HEK293 (cell line): Measurements from ENCODE around the gene DOK3.

ENCODE experiments used
- CTCF ChIA-PET: fragments of 350-600 bp; formaldehyde crosslinking; extraction: SDS; loops from one replicate; lab custom pipeline; 2021; ENCODE audit warnings: antibody characterized with exemption; lab: Yijun Ruan, JAX
- POLR2A ChIA-PET: fragments of 300-600 bp; formaldehyde crosslinking; extraction: SDS; loops from one replicate; lab custom pipeline; 2020; ENCODE audit warnings: antibody characterized with exemption, inconsistent platforms; lab: Yijun Ruan, JAX
- H3K27ac ChIP-seq: fragments of 200-500 bp; sonication (Bioruptor generic); 2 replicates; pipeline ENCODE4 v1.5.1; 2014; ENCODE audit warnings: low read depth, low read length, control low read depth, inconsistent platforms; ENCODE audit errors: extremely low read depth
- H3K36me3 ChIP-seq, 2 experiments: fragments of 200-500 bp in 1 of 2; sonication (Bioruptor generic) in 1 of 2; 1 replicate in 1 of 2; 2 replicates in 1 of 2; pipeline ENCODE4 v1.5.1; 2014 to 2017; ENCODE audit warnings: inconsistent platforms in 2 of 2, low read length in 2 of 2; ENCODE audit not compliant: control insufficient read depth in 2 of 2, insufficient read depth in 1 of 2
- H3K4me1 ChIP-seq: fragments of 200-500 bp; sonication (Bioruptor generic); 2 replicates; pipeline ENCODE4 v1.5.1; 2014; ENCODE audit warnings: mild to moderate bottlenecking, low read length, inconsistent platforms; ENCODE audit not compliant: control insufficient read depth, insufficient read depth
- H3K4me3 ChIP-seq: 2 replicates; pipeline ENCODE4 v1.5.1; 2011; ENCODE audit warnings: low read depth, mild to moderate bottlenecking, control low read depth, low read length, moderate library complexity
- H3K9me3 ChIP-seq: fragments of 200-500 bp; sonication (Bioruptor generic); 2 replicates; pipeline ENCODE4 v1.5.1; 2014; ENCODE audit warnings: low read depth, low read length, inconsistent platforms; ENCODE audit not compliant: control insufficient read depth, insufficient read depth
- GLIS2 ChIP-seq: fragments of 450-650 bp; formaldehyde crosslinking; IDR thresholded peaks from 2 replicates; pipeline ENCODE4 v1.5.1; 2016; ENCODE audit warnings: missing biosample characterization, missing genetic modification characterization
- IKZF3 ChIP-seq: fragments of 450-650 bp; IDR thresholded peaks from 2 replicates; pipeline ENCODE4 v1.5.0; 2018; ENCODE audit warnings: missing biosample characterization, mild to moderate bottlenecking, missing genetic modification characterization, moderate library complexity
- KLF1 ChIP-seq: fragments of 450-650 bp; formaldehyde crosslinking; IDR thresholded peaks from 2 replicates; pipeline ENCODE4 v1.5.1; 2016; ENCODE audit warnings: missing biosample characterization, missing genetic modification characterization
- SP3 ChIP-seq: fragments of 450-650 bp; formaldehyde crosslinking; IDR thresholded peaks from 2 replicates; pipeline ENCODE4 v1.5.1; 2016; ENCODE audit warnings: missing biosample characterization, missing genetic modification characterization
- SP7 ChIP-seq: fragments of 450-650 bp; formaldehyde crosslinking; IDR thresholded peaks from 2 replicates; pipeline ENCODE4 v1.5.1; 2016; ENCODE audit warnings: missing biosample characterization, missing genetic modification characterization
- YY1 ChIP-seq: fragments of 450-650 bp; formaldehyde crosslinking; IDR thresholded peaks from 2 replicates; pipeline ENCODE4 v1.5.1; 2018; ENCODE audit warnings: missing biosample characterization, missing genetic modification characterization
- YY2 ChIP-seq: fragments of 450-650 bp; formaldehyde crosslinking; IDR thresholded peaks from 2 replicates; pipeline ENCODE4 v1.5.1; 2016; ENCODE audit warnings: missing biosample characterization, missing genetic modification characterization
- ZBTB17 ChIP-seq: fragments of 450-650 bp; formaldehyde crosslinking; IDR thresholded peaks from 2 replicates; pipeline ENCODE4 v1.5.1; 2016; ENCODE audit warnings: missing biosample characterization, missing genetic modification characterization
- ZFP69B ChIP-seq: fragments of 450-650 bp; formaldehyde crosslinking; IDR thresholded peaks from 2 replicates; pipeline ENCODE4 v1.5.1; 2016; ENCODE audit warnings: missing biosample characterization, missing genetic modification characterization
- ZNF157 ChIP-seq: fragments of 450-650 bp; formaldehyde crosslinking; IDR thresholded peaks from 2 replicates; pipeline ENCODE4 v1.5.1; 2016; ENCODE audit warnings: missing biosample characterization, missing genetic modification characterization
- ZNF202 ChIP-seq: fragments of 450-650 bp; formaldehyde crosslinking; IDR thresholded peaks from 2 replicates; pipeline ENCODE4 v1.5.1; 2016; ENCODE audit warnings: missing biosample characterization, missing genetic modification characterization, borderline replicate concordance
- ZNF239 ChIP-seq: fragments of 450-650 bp; formaldehyde crosslinking; IDR thresholded peaks from 2 replicates; pipeline ENCODE4 v1.5.1; 2016; ENCODE audit warnings: missing biosample characterization, missing genetic modification characterization
- ZNF292 ChIP-seq: fragments of 450-650 bp; formaldehyde crosslinking; IDR thresholded peaks from 2 replicates; pipeline ENCODE4 v1.5.1; 2016; ENCODE audit warnings: low read depth, missing biosample characterization, missing genetic modification characterization, borderline replicate concordance
- ZNF302 ChIP-seq: fragments of 450-650 bp; formaldehyde crosslinking; IDR thresholded peaks from 2 replicates; pipeline ENCODE4 v1.5.1; 2016; ENCODE audit warnings: missing biosample characterization, missing genetic modification characterization, low read depth
- ZNF354C ChIP-seq: fragments of 450-650 bp; formaldehyde crosslinking; IDR thresholded peaks from 2 replicates; pipeline ENCODE4 v1.5.1; 2016; ENCODE audit warnings: missing biosample characterization, missing genetic modification characterization, low read depth, borderline replicate concordance
- ZNF529 ChIP-seq: fragments of 450-650 bp; formaldehyde crosslinking; IDR thresholded peaks from 2 replicates; pipeline ENCODE4 v1.5.1; 2017; ENCODE audit warnings: missing genetic modification characterization, missing biosample characterization; ENCODE audit not compliant: insufficient replicate concordance
- ZNF555 ChIP-seq: fragments of 450-650 bp; formaldehyde crosslinking; conservative IDR thresholded peaks from 2 replicates; pipeline ENCODE4 v1.5.1; 2017; ENCODE audit warnings: missing biosample characterization, mild to moderate bottlenecking, missing genetic modification characterization, inconsistent platforms
- ZNF560 ChIP-seq: fragments of 450-650 bp; formaldehyde crosslinking; IDR thresholded peaks from 2 replicates; pipeline ENCODE4 v1.5.1; 2017; ENCODE audit warnings: missing biosample characterization, missing genetic modification characterization, borderline replicate concordance
- ZNF561 ChIP-seq: fragments of 450-650 bp; IDR thresholded peaks from 2 replicates; pipeline ENCODE4 v1.5.1; 2018; ENCODE audit warnings: missing biosample characterization, missing genetic modification characterization, borderline replicate concordance
- ZNF596 ChIP-seq: fragments of 450-650 bp; IDR thresholded peaks from 2 replicates; pipeline ENCODE4 v1.5.0; 2018; ENCODE audit warnings: missing biosample characterization, mild to moderate bottlenecking, missing genetic modification characterization, moderate library complexity
- ZNF624 ChIP-seq: fragments of 450-650 bp; formaldehyde crosslinking; IDR thresholded peaks from 2 replicates; pipeline ENCODE4 v1.5.1; 2017; ENCODE audit warnings: missing biosample characterization, missing genetic modification characterization
- TF ChIP-seq, protein P1 (sequence below): fragments of 450-650 bp; formaldehyde crosslinking; IDR thresholded peaks from 2 replicates; pipeline ENCODE4 v1.5.1; 2016; ENCODE audit warnings: missing biosample characterization, missing genetic modification characterization
- TF ChIP-seq, protein P2 (sequence below): fragments of 450-650 bp; formaldehyde crosslinking; IDR thresholded peaks from 2 replicates; pipeline ENCODE4; 2016; ENCODE audit warnings: missing biosample characterization, missing genetic modification characterization
- TF ChIP-seq, protein P3 (sequence below): fragments of 450-650 bp; formaldehyde crosslinking; IDR thresholded peaks from 2 replicates; pipeline ENCODE4 v1.5.1; 2016; ENCODE audit warnings: missing biosample characterization, missing genetic modification characterization, low read depth
- TF ChIP-seq, protein P4 (sequence below): fragments of 450-650 bp; formaldehyde crosslinking; IDR thresholded peaks from 2 replicates; pipeline ENCODE4 v1.5.1; 2016; ENCODE audit warnings: missing biosample characterization, missing genetic modification characterization
- TF ChIP-seq, protein P5 (sequence below): fragments of 450-650 bp; IDR thresholded peaks from 2 replicates; pipeline ENCODE4 v1.5.1; 2018; ENCODE audit warnings: missing biosample characterization, missing genetic modification characterization

DOK3 gene

DNA sequence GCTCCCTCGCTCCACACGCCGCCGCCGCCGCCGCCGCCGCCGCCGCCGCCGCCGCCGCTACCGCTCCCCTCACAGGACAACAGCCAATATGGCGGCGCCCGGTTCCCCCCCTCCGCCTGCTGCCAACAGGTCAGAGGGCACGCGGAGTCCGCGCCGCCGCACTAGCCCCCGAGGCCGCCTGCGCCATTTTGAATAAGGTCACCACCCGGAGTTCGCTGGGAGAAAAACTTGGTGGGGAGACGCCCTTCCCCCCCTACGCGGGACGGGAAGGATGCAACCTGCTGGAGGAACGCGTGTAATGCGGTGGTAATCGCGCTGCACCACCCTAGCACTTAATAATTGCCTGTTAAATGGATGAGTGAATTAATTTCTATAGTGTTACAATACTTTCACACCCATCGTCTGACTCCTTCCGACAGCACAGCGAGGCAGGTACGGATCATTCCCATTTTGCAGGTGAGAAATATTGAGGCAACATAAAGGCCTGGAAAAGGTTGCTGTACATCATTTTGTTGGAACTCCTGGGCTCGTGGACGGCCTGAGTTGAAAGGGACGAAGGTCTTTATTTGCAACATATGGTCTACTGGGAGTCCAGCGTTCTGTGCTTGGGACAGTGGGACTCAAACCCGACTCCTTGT, 45.0 kb upstream of the DOK3 start, which contains the start of gene FAM193B (continued):
- TF ChIP-seq ZNF202 (tag by site-specific recombination), result no peak
- no peak for TF ChIP-seq ZNF354C (tag by site-specific recombination)
- TF ChIP-seq YY2 (tag by site-specific recombination), result peak; percentile 74
- no peak for TF ChIP-seq ZNF157 (tag by site-specific recombination)
- no peak for TF ChIP-seq ZNF302
- TF ChIP-seq, protein P1, sequence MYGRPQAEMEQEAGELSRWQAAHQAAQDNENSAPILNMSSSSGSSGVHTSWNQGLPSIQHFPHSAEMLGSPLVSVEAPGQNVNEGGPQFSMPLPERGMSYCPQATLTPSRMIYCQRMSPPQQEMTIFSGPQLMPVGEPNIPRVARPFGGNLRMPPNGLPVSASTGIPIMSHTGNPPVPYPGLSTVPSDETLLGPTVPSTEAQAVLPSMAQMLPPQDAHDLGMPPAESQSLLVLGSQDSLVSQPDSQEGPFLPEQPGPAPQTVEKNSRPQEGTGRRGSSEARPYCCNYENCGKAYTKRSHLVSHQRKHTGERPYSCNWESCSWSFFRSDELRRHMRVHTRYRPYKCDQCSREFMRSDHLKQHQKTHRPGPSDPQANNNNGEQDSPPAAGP (tag by site-specific recombination), result no peak
- no peak for TF ChIP-seq ZNF624 (tag by site-specific recombination)
- peak; percentile 28; the same call in 1 of the 2 replicates for TF ChIP-seq IKZF3
- no peak for TF ChIP-seq ZNF239
- peak; percentile 93 for TF ChIP-seq YY1 (tag by site-specific recombination)
- TF ChIP-seq KLF1, result peak; percentile 77
- TF ChIP-seq ZNF529 (tag by site-specific recombination), result no peak
- peak; percentile 45 for TF ChIP-seq ZBTB17 (tag by site-specific recombination)

DNA sequence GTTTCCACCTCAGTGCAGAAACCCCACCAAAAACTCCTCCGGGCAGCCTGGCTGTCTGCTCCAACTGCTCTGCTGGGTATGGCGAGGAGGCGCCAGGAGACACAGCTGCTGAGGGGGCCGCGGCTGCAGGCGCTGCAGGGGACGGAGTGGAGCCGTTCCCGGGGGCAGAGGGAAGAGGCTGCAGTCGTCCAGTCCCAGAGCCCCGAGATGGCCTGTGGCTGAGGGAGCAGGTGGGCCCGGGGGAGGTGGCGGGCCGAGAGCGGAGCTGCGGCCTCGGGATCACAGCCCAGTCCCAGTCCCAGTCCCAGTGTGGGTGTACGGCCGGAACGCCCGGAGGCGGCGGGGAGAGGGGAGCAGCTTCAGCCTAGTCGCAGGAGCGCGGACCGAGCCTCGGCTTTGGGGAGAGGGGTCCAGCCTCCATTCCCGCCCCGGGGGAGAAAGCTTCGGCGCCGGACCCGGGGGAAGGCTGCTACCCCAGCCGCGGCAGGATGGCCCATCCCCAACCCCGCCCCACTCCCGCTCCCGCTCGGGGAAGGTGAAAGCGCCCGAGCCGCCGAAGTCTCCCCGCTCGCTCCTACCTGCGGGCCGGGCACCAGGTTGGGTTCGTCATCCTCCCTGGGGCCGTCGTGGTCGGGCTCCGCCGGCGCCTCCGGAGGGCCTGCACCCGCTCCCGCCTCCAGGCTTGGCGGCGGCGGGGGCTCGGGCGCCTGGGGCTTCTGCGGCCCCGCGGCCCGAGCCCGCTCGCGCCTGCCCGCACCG, 44.2 kb upstream of the DOK3 start:
- CTCF ChIA-PET, result interaction anchor here (0.7 to 1.8 kb wide), 2 partner anchors 9 to 54 kb away, joined by 3 to 5 read pairs; no protein-coding TSS in a partner anchor
- H3K9me3 ChIP-seq, result no peaks in the 10 kb centered on the region
- peaks cover 4 to 34% of the 10 kb centered on the region in 2 experiments; a peak in 1 of 3 replicates for H3K36me3 ChIP-seq
- POLR2A ChIA-PET, result interaction anchor here (1.1 to 1.2 kb wide), 2 partner anchors 46 to 56 kb away, joined by 3 to 4 read pairs; partner anchors contain the start of genes B4GALT7 and PDLIM7
- H3K4me3 ChIP-seq, result peak overlapping the region; percentile 97
- peak overlapping the region; percentile 63; the same call in 1 of the 2 replicates for H3K27ac ChIP-seq
- H3K4me1 ChIP-seq, result peaks cover 5% of the 10 kb centered on the region; the same call in 1 of the 2 replicates
- TF ChIP-seq SP3 (tag by site-specific recombination) (peak; percentile 17; the same call in 1 of the 2 replicates), ZNF561 (tag by site-specific recombination) (no peak), ZFP69B (tag by site-specific recombination) (peak; percentile 71), SP7 (tag by site-specific recombination) (no peak), ZNF239 (no peak), ZNF560 (no peak), ZNF596 (tag by site-specific recombination) (no peak), GLIS2 (peak; percentile 85), ZNF555 (tag by site-specific recombination) (no peak), ZNF292 (tag by site-specific recombination) (no peak)
- TF ChIP-seq, protein P2, sequence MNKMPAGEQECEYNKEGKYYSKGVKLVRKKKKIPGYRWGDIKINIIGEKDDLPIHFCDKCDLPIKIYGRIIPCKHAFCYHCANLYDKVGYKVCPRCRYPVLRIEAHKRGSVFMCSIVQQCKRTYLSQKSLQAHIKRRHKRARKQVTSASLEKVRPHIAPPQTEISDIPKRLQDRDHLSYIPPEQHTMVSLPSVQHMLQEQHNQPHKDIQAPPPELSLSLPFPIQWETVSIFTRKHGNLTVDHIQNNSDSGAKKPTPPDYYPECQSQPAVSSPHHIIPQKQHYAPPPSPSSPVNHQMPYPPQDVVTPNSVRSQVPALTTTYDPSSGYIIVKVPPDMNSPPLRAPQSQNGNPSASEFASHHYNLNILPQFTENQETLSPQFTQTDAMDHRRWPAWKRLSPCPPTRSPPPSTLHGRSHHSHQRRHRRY (tag by site-specific recombination), result no peak
- TF ChIP-seq, protein P3, sequence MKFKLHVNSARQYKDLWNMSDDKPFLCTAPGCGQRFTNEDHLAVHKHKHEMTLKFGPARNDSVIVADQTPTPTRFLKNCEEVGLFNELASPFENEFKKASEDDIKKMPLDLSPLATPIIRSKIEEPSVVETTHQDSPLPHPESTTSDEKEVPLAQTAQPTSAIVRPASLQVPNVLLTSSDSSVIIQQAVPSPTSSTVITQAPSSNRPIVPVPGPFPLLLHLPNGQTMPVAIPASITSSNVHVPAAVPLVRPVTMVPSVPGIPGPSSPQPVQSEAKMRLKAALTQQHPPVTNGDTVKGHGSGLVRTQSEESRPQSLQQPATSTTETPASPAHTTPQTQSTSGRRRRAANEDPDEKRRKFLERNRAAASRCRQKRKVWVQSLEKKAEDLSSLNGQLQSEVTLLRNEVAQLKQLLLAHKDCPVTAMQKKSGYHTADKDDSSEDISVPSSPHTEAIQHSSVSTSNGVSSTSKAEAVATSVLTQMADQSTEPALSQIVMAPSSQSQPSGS (tag by site-specific recombination), result no peak
- TF ChIP-seq, protein P4, sequence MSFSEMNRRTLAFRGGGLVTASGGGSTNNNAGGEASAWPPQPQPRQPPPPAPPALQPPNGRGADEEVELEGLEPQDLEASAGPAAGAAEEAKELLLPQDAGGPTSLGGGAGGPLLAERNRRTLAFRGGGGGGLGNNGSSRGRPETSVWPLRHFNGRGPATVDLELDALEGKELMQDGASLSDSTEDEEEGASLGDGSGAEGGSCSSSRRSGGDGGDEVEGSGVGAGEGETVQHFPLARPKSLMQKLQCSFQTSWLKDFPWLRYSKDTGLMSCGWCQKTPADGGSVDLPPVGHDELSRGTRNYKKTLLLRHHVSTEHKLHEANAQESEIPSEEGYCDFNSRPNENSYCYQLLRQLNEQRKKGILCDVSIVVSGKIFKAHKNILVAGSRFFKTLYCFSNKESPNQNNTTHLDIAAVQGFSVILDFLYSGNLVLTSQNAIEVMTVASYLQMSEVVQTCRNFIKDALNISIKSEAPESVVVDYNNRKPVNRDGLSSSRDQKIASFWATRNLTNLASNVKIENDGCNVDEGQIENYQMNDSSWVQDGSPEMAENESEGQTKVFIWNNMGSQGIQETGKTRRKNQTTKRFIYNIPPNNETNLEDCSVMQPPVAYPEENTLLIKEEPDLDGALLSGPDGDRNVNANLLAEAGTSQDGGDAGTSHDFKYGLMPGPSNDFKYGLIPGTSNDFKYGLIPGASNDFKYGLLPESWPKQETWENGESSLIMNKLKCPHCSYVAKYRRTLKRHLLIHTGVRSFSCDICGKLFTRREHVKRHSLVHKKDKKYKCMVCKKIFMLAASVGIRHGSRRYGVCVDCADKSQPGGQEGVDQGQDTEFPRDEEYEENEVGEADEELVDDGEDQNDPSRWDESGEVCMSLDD, result 0 out of 2 replicates have a peak, but pooled peaks have one; percentile 20
- TF ChIP-seq, protein P5, sequence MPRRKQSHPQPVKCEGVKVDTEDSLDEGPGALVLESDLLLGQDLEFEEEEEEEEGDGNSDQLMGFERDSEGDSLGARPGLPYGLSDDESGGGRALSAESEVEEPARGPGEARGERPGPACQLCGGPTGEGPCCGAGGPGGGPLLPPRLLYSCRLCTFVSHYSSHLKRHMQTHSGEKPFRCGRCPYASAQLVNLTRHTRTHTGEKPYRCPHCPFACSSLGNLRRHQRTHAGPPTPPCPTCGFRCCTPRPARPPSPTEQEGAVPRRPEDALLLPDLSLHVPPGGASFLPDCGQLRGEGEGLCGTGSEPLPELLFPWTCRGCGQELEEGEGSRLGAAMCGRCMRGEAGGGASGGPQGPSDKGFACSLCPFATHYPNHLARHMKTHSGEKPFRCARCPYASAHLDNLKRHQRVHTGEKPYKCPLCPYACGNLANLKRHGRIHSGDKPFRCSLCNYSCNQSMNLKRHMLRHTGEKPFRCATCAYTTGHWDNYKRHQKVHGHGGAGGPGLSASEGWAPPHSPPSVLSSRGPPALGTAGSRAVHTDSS, result no peak
